Neuron (in vitro differentiated cells): ENCODE results near the gene CACHD1.

ENCODE experiments used
- H2AFZ ChIP-seq: one replicate; pipeline ENCODE4 v1.6.1; 2013; ENCODE audit warnings: low read depth, mild to moderate bottlenecking, inconsistent platforms, low read length, moderate library complexity
- H3K27me3 ChIP-seq: one replicate; pipeline ENCODE4 v1.6.1; 2013; ENCODE audit warnings: low read length; ENCODE audit not compliant: insufficient read depth
- H3K36me3 ChIP-seq: one replicate; pipeline ENCODE4 v1.6.1; 2013; ENCODE audit warnings: low read length; ENCODE audit not compliant: insufficient read depth
- H3K4me1 ChIP-seq: one replicate; pipeline ENCODE4 v1.6.1; 2013; ENCODE audit warnings: low read length; ENCODE audit not compliant: insufficient read depth
- H3K4me3 ChIP-seq: 2 replicates; pipeline ENCODE4 v1.5.1; 2013; ENCODE audit warnings: mild to moderate bottlenecking, low read length, moderate library complexity
- H3K9me3 ChIP-seq: one replicate; pipeline ENCODE4 v1.6.1; 2013; ENCODE audit warnings: low read length

CACHD1 gene

GRCh38 chr1:64659478-64660138 is 189.7 kb downstream of the CACHD1 start:
- H3K4me3 ChIP-seq, result no peak overlapping the region
- H3K27me3 ChIP-seq, result no peaks in the 10 kb centered on the region
- H3K4me1 ChIP-seq, result peaks cover 11% of the 10 kb centered on the region
- no peaks in the 10 kb centered on the region for H3K9me3 ChIP-seq
- no peak overlapping the region for H2AFZ ChIP-seq
- peaks cover 69% of the 10 kb centered on the region for H3K36me3 ChIP-seq

GRCh38 chr1:64663668-64664067 is 193.7 kb downstream of the CACHD1 start:
- no peak overlapping the region for H2AFZ ChIP-seq
- H3K36me3 ChIP-seq, result peaks cover 64% of the 10 kb centered on the region
- peaks cover 15% of the 10 kb centered on the region for H3K4me1 ChIP-seq
- H3K27me3 ChIP-seq, result no peaks in the 10 kb centered on the region
- H3K4me3 ChIP-seq, result no peak overlapping the region
- H3K9me3 ChIP-seq, result no peaks in the 10 kb centered on the region

GRCh38 chr1:64664299-64664698 is 194.4 kb downstream of the CACHD1 start:
- H3K36me3 ChIP-seq, result peaks cover 63% of the 10 kb centered on the region
- no peaks in the 10 kb centered on the region for H3K27me3 ChIP-seq

GRCh38 chr1:64669098-64669675 is 199.3 kb downstream of the CACHD1 start:
- Histone ChIP-seq H3K9me3 (no peaks in the 10 kb centered on the region), H3K27me3 (no peaks in the 10 kb centered on the region), H3K36me3 (peaks cover 69% of the 10 kb centered on the region), H3K4me3 (no peak overlapping the region), H3K4me1 (peaks cover 9% of the 10 kb centered on the region), H2AFZ (no peak overlapping the region)

More at GRCh38 chr1:64664299-64664698, 194.4 kb downstream of the CACHD1 start:
- Histone ChIP-seq H3K9me3 (no peaks in the 10 kb centered on the region), H3K4me3 (no peak overlapping the region), H2AFZ (peak overlapping the region; percentile 62), H3K4me1 (peaks cover 15% of the 10 kb centered on the region)

GRCh38 chr1:64675718-64676345 is 205.9 kb downstream of the CACHD1 start:
- no peaks in the 10 kb centered on the region for H3K27me3 ChIP-seq
- H2AFZ ChIP-seq, result no peak overlapping the region
- peaks cover 5% of the 10 kb centered on the region for H3K4me1 ChIP-seq
- H3K4me3 ChIP-seq, result no peak overlapping the region
- peaks cover 88% of the 10 kb centered on the region for H3K36me3 ChIP-seq
- H3K9me3 ChIP-seq, result no peaks in the 10 kb centered on the region

- H3K4me3 ChIP-seq, result no peak overlapping the region
- H3K36me3 ChIP-seq, result peaks cover 88% of the 10 kb centered on the region
- H3K9me3 ChIP-seq, result no peaks in the 10 kb centered on the region
- no peaks in the 10 kb centered on the region for H3K27me3 ChIP-seq
- H2AFZ ChIP-seq, result no peak overlapping the region
- peaks cover 11% of the 10 kb centered on the region for H3K4me1 ChIP-seq
Observed at GRCh38 chr1:64676386-64676785, 206.5 kb downstream of the CACHD1 start.

- Histone ChIP-seq H3K27me3 (no peaks in the 10 kb centered on the region), H2AFZ (no peak overlapping the region), H3K36me3 (peaks cover 88% of the 10 kb centered on the region), H3K4me3 (no peak overlapping the region), H3K9me3 (no peaks in the 10 kb centered on the region), H3K4me1 (peaks cover 22% of the 10 kb centered on the region)
Observed at GRCh38 chr1:64677532-64677931, 207.6 kb downstream of the CACHD1 start.

GRCh38 chr1:64678366-64678765 is 208.4 kb downstream of the CACHD1 start:
- Histone ChIP-seq H3K4me1 (peaks cover 31% of the 10 kb centered on the region), H3K36me3 (peaks cover 84% of the 10 kb centered on the region), H3K4me3 (no peak overlapping the region), H3K27me3 (no peaks in the 10 kb centered on the region), H3K9me3 (no peaks in the 10 kb centered on the region), H2AFZ (no peak overlapping the region)

- Histone ChIP-seq H3K9me3 (no peaks in the 10 kb centered on the region), H3K27me3 (no peaks in the 10 kb centered on the region), H3K4me3 (no peak overlapping the region), H3K36me3 (peaks cover 80% of the 10 kb centered on the region), H2AFZ (no peak overlapping the region), H3K4me1 (peaks cover 39% of the 10 kb centered on the region)
Observed at GRCh38 chr1:64679177-64679576, 209.2 kb downstream of the CACHD1 start.

- Histone ChIP-seq H3K4me1 (peaks cover 40% of the 10 kb centered on the region), H3K27me3 (no peaks in the 10 kb centered on the region), H3K36me3 (peaks cover 78% of the 10 kb centered on the region), H3K9me3 (no peaks in the 10 kb centered on the region), H2AFZ (no peak overlapping the region), H3K4me3 (no peak overlapping the region)
Observed at GRCh38 chr1:64680599-64680998, 210.7 kb downstream of the CACHD1 start.

- no peak overlapping the region for H3K4me3 ChIP-seq
Observed at GRCh38 chr1:64681043-64681442, 211.1 kb downstream of the CACHD1 start.

GRCh38 chr1:64683419-64683818 is 213.5 kb downstream of the CACHD1 start:
- H3K36me3 ChIP-seq, result peaks cover 80% of the 10 kb centered on the region
- no peaks in the 10 kb centered on the region for H3K9me3 ChIP-seq
- H3K4me1 ChIP-seq, result peaks cover 45% of the 10 kb centered on the region
- H2AFZ ChIP-seq, result no peak overlapping the region
- no peak overlapping the region for H3K4me3 ChIP-seq
- H3K27me3 ChIP-seq, result no peaks in the 10 kb centered on the region

More at GRCh38 chr1:64681043-64681442, 211.1 kb downstream of the CACHD1 start:
- Histone ChIP-seq H3K27me3 (no peaks in the 10 kb centered on the region), H2AFZ (no peak overlapping the region), H3K9me3 (no peaks in the 10 kb centered on the region), H3K4me1 (peaks cover 44% of the 10 kb centered on the region), H3K36me3 (peaks cover 80% of the 10 kb centered on the region)

- Histone ChIP-seq H3K4me1 (peaks cover 45% of the 10 kb centered on the region), H3K9me3 (no peaks in the 10 kb centered on the region), H2AFZ (no peak overlapping the region), H3K27me3 (no peaks in the 10 kb centered on the region), H3K4me3 (no peak overlapping the region), H3K36me3 (peaks cover 79% of the 10 kb centered on the region)
Observed at GRCh38 chr1:64685217-64685616, 215.3 kb downstream of the CACHD1 start.
